ENCODE data around the gene ATP1A3. TPM values are rescaled to one million over a fixed set of nuclear protein-coding genes. Genes with fewer than 3 reads are reported as not detected.
"Not testable (repeated sequence)": the region's sequence is repeated elsewhere in the genome, so short reads cannot be mapped to it uniquely, and the experiment has no call there.

Gene ATP1A3
- total RNA-seq, 1 donor from 2014 or later = 0.98 TPM

GRCh38 chr19:42012747-42013146, 18.7 kb upstream of the ATP1A3 start:
- intact Hi-C loops (cut with micrococcal nuclease) = not testable (repeated sequence)

- intact Hi-C loops (cut with micrococcal nuclease) = no loop called here
Measured at GRCh38 chr19:42010245-42011126, 16.5 kb upstream of the ATP1A3 start.

GRCh38 chr19:42006569-42006968, 12.5 kb upstream of the ATP1A3 start:
- intact Hi-C loops (cut with micrococcal nuclease) = no loop called here

- intact Hi-C loops (cut with micrococcal nuclease) = no loop called here
Measured at GRCh38 chr19:42005504-42005903, 11.5 kb upstream of the ATP1A3 start.

- intact Hi-C loops (cut with micrococcal nuclease) = no loop called here
Measured at GRCh38 chr19:42003506-42004294, 9.7 kb upstream of the ATP1A3 start.

- intact Hi-C loops (cut with micrococcal nuclease) = no loop called here
Measured at GRCh38 chr19:41999878-42000208, 5.8 kb upstream of the ATP1A3 start.

- intact Hi-C loops (cut with micrococcal nuclease) = no loop called here
Measured at GRCh38 chr19:41999071-41999877, 5.2 kb upstream of the ATP1A3 start.

GRCh38 chr19:41998246-41999020, 4.4 kb upstream of the ATP1A3 start:
- intact Hi-C loops (cut with micrococcal nuclease) = no loop called here

GRCh38 chr19:41997851-41998229, 3.8 kb upstream of the ATP1A3 start:
- intact Hi-C loops (cut with micrococcal nuclease) = loop anchor here (1.0 kb wide), 1 partner anchor 36 kb away; no protein-coding TSS in a partner anchor

- intact Hi-C loops (cut with micrococcal nuclease) = loop anchor here (1.0 kb wide), 1 partner anchor 37 kb away; no protein-coding TSS in a partner anchor
Measured at GRCh38 chr19:41997121-41997850, 3.3 kb upstream of the ATP1A3 start.

GRCh38 chr19:41995959-41996797, 2.1 kb upstream of the ATP1A3 start:
- intact Hi-C loops (cut with micrococcal nuclease) = no loop called here

GRCh38 chr19:41994994-41995958, 1.2 kb upstream of the ATP1A3 start:
- intact Hi-C loops (cut with micrococcal nuclease) = loop anchor here (1.0 kb wide), 2 partner anchors 36 to 135 kb away; partner anchors contain the start of genes RABAC1 and RPS19

- intact Hi-C loops (cut with micrococcal nuclease) = loop anchor here (1.0 kb wide), 2 partner anchors 35 to 134 kb away; partner anchors contain the start of genes RABAC1 and RPS19
Measured at GRCh38 chr19:41994521-41994971, 516 bp upstream of the ATP1A3 start.

GRCh38 chr19:41991925-41992569, 2.0 kb downstream of the ATP1A3 start:
- intact Hi-C loops (cut with micrococcal nuclease) = not testable (repeated sequence)

- intact Hi-C loops (cut with micrococcal nuclease) = no loop called here
Measured at GRCh38 chr19:41991025-41991424, 3.0 kb downstream of the ATP1A3 start.

- intact Hi-C loops (cut with micrococcal nuclease) = no loop called here
Measured at GRCh38 chr19:41990615-41991014, 3.4 kb downstream of the ATP1A3 start.

GRCh38 chr19:41990028-41990427, 4.0 kb downstream of the ATP1A3 start:
- intact Hi-C loops (cut with micrococcal nuclease) = no loop called here
